Mucosa of stomach (tissue), 1 donor: ENCODE measurements around the gene ELFN1.

ENCODE experiments used
- H3K27me3 ChIP-seq: one replicate; pipeline ENCODE4 v1.7.0; 2013; ENCODE audit warnings: mild to moderate bottlenecking, low read length; ENCODE audit not compliant: control insufficient read depth, insufficient read depth
- H3K36me3 ChIP-seq: one replicate; pipeline ENCODE4 v1.7.0; 2013; ENCODE audit warnings: low read length; ENCODE audit not compliant: control insufficient read depth, insufficient read depth
- H3K4me1 ChIP-seq: one replicate; pipeline ENCODE4 v1.7.0; 2013; ENCODE audit warnings: mild to moderate bottlenecking, low read length; ENCODE audit not compliant: control insufficient read depth, insufficient read depth
- H3K4me3 ChIP-seq: one replicate; pipeline ENCODE4 v1.7.0; 2013; ENCODE audit warnings: low read length
- H3K9ac ChIP-seq: one replicate; pipeline ENCODE4 v1.7.0; 2013; ENCODE audit warnings: mild to moderate bottlenecking, low read length, moderate library complexity
- H3K9me3 ChIP-seq: one replicate; pipeline ENCODE4 v1.7.0; 2013; ENCODE audit warnings: mild to moderate bottlenecking, low read length, moderate library complexity; ENCODE audit not compliant: control insufficient read depth
- donor health status: Pancreatic carcinoma.

ELFN1 gene

DNA sequence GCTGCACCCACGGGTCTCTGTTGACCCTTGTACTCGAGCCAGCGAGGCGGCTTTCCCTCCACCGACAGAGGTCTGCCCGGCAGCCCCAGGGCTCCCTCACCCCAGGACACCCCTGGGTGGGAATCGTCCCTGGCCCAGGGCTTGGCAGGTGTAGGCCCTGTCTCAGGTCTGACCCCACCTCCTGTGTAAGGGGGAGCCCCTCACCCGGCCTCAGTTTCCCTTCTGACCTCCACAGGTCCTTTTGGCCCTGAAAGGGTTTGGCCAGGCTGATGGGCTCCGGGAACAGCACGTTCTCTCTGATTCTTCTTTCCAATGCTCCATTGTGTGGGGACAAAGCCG lies 25.0 kb upstream of the ELFN1 start:
- Histone ChIP-seq H3K9ac (no peak overlapping the region), H3K4me1 (peaks cover 5% of the 10 kb centered on the region), H3K9me3 (no peaks in the 10 kb centered on the region), H3K36me3 (no peaks in the 10 kb centered on the region), H3K4me3 (no peak overlapping the region), H3K27me3 (peaks cover 26% of the 10 kb centered on the region)

DNA sequence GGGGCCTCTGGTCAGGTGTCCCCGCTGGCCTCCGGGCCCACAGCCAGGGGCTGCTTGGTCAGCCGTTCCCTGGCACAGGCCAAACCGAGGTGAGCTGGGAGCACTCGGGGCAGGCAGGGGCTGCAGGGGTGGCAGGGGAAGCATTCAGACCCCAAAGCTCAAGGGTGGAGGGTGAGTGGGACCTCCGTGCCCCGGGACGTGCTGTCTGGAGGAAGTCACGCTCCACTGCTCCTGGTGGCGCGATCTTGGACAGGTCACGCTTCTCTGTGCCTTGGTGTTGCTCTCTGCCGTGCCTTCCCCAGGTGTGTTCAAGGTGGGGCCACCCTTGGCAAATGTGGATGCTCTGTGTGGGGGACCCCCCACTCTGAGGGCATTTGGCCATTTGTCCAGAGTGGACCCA lies 24.6 kb upstream of the ELFN1 start:
- H3K27me3 ChIP-seq: peaks cover 26% of the 10 kb centered on the region

DNA sequence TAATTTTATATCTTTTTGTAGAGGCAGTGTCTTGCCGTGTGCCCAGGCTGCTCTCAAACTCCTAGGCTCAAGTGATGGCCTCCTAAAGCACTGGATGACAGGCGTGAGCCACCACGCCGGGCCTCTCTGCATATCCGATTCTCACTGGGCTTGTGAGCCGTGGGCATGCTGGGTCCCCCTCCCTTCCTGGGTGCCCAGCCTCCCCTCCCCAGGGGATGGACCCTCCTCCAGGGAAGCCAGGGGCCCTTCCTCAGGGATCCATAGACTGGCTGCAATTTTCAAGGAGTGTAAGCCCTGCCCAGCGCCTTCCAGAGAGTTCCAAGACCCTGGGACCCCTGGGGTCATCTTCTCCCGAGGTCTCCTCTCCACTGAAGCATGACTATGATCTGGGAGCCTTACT lies 23.7 kb upstream of the ELFN1 start:
- H3K4me3 ChIP-seq: no peak overlapping the region
- H3K9ac ChIP-seq: no peak overlapping the region
- no peaks in the 10 kb centered on the region for H3K36me3 ChIP-seq
- peaks cover 26% of the 10 kb centered on the region for H3K27me3 ChIP-seq
- H3K9me3 ChIP-seq: no peaks in the 10 kb centered on the region
- peaks cover 5% of the 10 kb centered on the region for H3K4me1 ChIP-seq

More for the DNA sequence above, 24.6 kb upstream of the ELFN1 start:
- Histone ChIP-seq H3K4me3 (no peak overlapping the region), H3K9ac (no peak overlapping the region), H3K36me3 (no peaks in the 10 kb centered on the region), H3K9me3 (no peaks in the 10 kb centered on the region), H3K4me1 (peaks cover 5% of the 10 kb centered on the region)

DNA sequence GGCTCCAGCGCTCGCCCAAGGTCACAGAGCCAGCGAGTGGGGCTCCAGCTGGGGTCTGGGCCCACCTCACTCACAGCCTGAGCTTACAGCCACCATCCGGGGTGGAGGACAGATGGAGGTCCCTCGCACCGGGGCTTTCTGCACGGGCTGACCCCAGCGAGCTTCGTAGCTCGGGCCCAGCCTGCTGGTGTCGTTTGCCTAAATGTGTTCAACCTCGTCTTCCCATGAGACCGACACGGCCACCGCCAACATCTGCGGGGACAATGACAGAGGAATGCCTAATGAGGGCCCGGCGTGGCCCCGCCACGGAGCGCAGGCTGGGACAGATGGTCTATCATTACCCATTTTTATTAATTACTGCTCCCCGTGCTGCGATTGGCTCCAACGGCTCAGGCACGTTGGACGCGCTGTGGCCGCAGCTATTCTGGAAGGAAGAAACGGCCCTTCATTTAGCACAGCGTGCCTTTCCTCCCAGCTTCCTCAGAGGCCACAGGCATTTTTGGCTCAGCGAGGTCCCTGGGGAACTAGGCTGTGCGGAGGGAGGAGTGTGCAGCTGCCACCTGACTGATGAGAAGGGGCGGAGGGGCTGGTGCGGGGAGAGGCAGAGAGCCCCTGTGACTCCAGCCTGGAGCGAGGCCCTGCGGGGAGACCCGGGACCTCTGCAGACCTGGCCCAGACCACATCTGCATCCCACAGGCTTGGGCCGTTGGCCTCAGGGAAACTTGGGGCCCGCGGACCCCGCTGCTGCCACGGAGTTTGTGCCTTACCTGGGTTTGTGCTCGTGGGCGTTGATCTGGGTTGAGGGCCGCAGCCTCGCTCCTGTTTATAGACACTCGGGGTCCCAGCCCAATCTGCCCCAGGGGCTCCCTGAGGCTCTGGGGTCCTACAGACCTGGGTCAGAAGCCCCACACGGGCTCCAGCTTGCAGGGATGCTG lies 22.9 kb upstream of the ELFN1 start:
- Histone ChIP-seq H3K4me3 (no peak overlapping the region), H3K27me3 (peaks cover 23% of the 10 kb centered on the region), H3K9me3 (no peaks in the 10 kb centered on the region)

DNA sequence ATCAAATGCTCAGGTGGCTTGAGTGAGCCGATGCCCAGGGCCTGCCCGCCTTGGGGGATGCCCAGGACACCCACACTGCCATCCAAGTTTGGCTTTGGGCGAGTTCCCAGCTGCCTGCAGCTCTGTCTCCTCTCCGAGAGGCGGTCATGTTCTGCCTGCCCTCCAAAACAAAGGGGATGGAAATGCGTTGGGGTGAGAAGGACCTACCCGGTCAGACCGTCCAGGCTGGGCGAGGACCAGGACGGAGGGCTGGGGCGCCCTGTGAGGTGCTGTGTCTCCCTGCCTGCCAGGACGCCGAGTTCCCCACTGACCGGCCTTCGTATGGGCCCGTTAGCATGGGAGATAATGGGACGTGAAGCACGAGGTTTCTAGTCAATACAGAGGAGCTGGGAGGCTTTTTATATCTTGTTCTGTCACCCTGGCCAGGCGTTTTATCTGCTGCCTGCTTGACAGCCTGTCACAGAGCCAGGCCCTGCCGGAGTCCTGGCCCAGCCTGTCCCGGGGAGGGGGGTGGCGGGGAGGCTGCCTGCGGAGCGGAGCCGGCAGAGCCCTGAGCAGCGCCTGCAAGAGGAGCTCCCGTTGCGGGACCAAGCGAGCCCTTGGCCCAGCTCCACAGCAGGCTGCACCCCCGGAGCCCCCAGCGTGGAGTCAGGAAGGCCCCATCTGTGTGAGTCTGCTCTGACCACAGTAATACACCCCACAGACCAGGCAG lies 22.0 kb upstream of the ELFN1 start:
- Histone ChIP-seq H3K9me3 (no peaks in the 10 kb centered on the region), H3K4me3 (no peak overlapping the region), H3K4me1 (peaks cover 5% of the 10 kb centered on the region), H3K36me3 (no peaks in the 10 kb centered on the region), H3K27me3 (peaks cover 23% of the 10 kb centered on the region), H3K9ac (no peak overlapping the region)

More for the DNA sequence above, 22.9 kb upstream of the ELFN1 start:
- Histone ChIP-seq H3K36me3 (no peaks in the 10 kb centered on the region), H3K4me1 (peaks cover 5% of the 10 kb centered on the region), H3K9ac (no peak overlapping the region)

DNA sequence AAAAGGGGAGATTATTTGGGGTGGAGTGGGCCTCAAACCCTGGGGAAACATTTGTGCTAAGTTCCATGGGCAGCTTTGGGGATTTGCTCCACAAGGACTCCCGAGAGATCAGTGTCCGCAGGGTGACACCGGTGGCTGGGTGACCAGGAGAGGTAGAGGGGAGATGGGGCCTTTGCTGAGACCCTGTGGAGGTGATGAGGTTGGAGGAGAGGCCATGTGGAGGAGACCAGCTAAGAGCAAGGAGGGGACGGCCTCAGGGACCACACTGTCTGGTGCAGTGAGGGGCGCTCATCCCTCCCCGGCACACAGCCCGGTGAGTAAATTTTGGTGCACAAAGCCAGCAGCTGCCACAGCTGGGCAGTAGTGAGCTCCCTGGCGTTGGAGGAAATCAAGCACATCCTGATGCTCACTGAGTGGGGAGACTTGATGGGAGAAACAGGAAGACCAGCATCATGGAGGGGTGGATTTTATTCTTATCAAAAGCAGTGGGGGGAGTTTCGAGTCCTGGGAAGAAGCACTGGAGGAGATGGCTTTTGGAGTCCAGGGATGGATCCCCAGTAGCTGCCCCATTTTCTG lies 20.2 kb upstream of the ELFN1 start:
- Histone ChIP-seq H3K9me3 (no peaks in the 10 kb centered on the region), H3K27me3 (peaks cover 23% of the 10 kb centered on the region), H3K9ac (no peak overlapping the region), H3K36me3 (no peaks in the 10 kb centered on the region), H3K4me1 (peaks cover 5% of the 10 kb centered on the region), H3K4me3 (no peak overlapping the region)

DNA sequence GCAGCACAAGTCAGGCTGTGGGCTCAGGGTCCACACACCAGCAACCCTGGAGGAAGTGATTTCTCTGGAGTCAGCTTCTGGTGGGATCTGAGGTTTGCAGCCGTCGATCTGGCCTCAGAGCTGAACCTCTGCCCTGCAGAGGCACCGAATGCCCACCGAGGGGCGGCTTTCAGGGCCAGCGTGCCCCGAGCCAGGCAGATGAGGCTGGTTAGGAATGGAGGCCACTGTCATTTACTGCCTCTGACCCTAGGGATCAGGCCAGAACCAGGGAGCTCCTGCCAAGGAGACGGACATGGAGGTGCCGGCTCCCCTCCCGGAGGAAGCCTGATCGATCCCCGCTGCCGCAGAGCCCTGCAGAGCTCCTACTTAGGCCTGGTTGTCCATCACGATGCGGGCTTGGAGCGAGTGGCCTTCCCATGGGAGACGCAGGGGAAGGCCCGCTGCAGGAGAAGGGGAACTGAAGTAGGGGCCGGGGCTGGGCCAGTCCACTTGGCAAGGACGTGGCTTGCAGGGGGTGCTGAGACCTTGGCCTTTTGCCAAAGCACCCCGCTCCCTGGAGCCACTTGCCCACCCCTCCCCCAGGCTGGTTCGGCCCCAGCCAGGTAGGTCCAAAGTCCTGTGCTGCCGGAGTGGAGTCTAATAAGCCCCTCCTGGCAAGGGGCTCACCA lies 19.6 kb upstream of the ELFN1 start:
- no peaks in the 10 kb centered on the region for H3K9me3 ChIP-seq
- peaks cover 5% of the 10 kb centered on the region for H3K4me1 ChIP-seq
- no peak overlapping the region for H3K9ac ChIP-seq
- H3K36me3 ChIP-seq: no peaks in the 10 kb centered on the region
- H3K27me3 ChIP-seq: peaks cover 19% of the 10 kb centered on the region
- no peak overlapping the region for H3K4me3 ChIP-seq

DNA sequence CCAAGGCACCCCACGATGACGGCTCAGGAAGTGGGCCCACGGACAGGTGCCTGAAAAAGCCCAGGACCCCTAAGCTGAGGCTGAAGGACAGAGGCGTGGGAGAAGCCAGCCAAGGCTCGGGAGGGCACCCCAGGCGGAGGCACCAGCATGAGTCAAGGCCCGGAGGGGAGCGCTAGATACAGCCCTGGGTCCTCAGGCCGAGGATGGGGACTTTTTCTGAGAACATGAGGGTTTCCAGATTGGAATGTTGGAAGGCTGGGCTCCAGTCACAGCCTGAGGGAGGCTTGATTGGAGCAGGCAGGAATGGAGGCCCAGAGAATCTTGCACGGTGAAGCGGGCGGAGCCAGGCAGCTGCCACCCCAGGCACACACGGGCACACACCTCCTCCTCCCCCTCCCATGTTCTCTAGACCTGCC lies 19.0 kb upstream of the ELFN1 start:
- no peaks in the 10 kb centered on the region for H3K9me3 ChIP-seq
- peaks cover 5% of the 10 kb centered on the region for H3K4me1 ChIP-seq
- no peak overlapping the region for H3K9ac ChIP-seq
- peaks cover 22% of the 10 kb centered on the region for H3K27me3 ChIP-seq
- H3K4me3 ChIP-seq: no peak overlapping the region
- H3K36me3 ChIP-seq: no peaks in the 10 kb centered on the region

DNA sequence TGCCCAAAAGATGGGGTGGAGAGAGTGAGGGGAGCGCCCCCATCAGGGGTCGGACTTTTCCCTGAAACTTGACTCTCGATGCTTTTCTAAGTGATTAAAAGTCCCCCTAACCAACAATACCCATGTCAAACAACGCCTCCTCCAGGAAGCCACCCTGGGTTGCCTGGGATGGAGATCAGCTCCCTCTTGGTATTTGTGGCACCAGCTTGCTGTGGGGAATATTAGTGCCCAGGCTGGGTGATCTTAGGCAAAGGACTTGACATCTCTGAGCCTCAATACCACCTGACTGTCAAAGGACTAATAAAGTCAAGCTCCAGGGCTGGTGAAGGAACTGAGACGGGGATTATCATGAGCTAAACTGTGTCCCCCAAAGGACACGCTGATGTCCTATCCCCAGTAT lies 18.2 kb upstream of the ELFN1 start:
- Histone ChIP-seq H3K4me1 (peaks cover 5% of the 10 kb centered on the region), H3K27me3 (peaks cover 21% of the 10 kb centered on the region), H3K9ac (no peak overlapping the region), H3K4me3 (no peak overlapping the region), H3K9me3 (no peaks in the 10 kb centered on the region), H3K36me3 (no peaks in the 10 kb centered on the region)

DNA sequence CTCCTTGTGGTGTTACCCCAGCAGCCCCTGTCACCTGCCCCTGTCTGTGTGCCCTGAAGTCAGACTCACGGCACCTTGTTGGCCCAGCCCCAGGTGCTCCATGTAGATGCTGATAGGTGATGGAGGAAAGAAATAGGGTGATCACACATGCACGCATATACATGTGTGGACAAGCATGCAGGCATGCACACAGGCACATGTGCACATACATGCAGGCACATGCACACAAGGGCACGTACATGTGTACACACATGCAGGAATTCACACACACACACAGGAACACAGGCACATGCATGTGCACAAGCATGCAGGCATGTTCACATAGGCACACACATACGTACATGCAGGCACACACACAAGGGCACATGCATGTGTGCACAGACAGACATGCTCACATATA lies 16.6 kb upstream of the ELFN1 start:
- H3K4me3 ChIP-seq: no peak overlapping the region
- no peak overlapping the region for H3K9ac ChIP-seq
- H3K27me3 ChIP-seq: peaks cover 12% of the 10 kb centered on the region
- no peaks in the 10 kb centered on the region for H3K9me3 ChIP-seq
- H3K36me3 ChIP-seq: no peaks in the 10 kb centered on the region
- no peaks in the 10 kb centered on the region for H3K4me1 ChIP-seq

DNA sequence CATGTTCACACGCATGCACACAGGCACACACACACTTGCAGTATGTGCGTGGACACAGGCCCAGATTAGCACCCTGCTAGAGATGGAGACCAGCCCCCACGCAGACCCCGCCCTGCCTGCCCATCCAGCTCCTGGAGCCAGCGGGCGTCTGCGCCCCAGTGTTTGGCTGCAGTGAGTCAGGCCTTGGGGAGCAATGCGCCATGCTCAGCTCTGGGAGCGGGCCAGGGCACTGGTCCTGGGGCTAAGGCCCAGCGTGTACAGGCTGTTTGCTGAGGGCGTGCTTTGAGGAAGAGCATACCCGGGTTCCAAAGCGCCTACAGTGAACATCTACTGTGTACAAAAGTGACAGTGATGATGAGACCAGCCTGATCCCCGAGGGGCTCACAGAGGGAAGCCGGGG lies 16.0 kb upstream of the ELFN1 start:
- Histone ChIP-seq H3K27me3 (peaks cover 5% of the 10 kb centered on the region), H3K36me3 (no peaks in the 10 kb centered on the region), H3K9ac (no peak overlapping the region), H3K9me3 (no peaks in the 10 kb centered on the region), H3K4me1 (no peaks in the 10 kb centered on the region), H3K4me3 (no peak overlapping the region)
